ENCODE results near the gene TBXT.

Gene TBXT

DNA sequence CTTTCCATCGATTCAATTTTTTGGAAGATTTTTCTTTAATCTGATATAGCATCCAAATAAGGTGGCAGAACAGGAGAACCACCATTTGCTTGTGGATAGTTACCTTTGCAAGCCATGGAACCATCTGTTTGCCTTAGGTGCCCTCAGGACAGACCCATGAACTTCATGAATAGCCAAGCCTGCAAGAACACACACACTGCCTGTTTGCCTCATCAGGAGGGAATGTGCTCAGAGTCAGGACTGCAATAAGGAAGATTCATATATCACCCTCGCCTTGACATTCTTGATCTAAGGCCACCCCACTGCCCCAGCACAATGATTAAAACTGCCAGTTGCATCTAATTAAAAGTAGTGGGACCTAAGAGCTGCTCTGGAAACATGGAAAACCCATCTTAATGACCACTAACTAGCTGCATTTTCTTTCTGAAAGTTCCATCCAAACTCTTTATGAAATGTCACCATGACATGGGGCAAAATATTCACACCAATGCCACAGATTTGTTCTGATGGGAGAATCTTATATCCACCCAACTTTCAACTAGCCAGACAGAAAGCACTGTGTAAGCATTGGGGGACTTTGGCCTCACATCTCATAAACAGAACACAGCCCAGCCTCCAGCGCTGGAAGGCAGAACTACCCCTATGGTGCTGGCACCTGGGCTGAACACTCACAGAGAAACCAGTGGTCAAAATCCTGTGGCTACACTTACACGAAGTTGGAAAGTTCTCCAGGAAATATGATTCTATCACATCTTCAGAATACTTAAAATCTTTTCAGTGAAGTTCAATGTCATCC lies 48.3 kb downstream of the TBXT start:
- no peak for DNase-seq (ENCODE audit: low read depth in 2 of 2)

DNA sequence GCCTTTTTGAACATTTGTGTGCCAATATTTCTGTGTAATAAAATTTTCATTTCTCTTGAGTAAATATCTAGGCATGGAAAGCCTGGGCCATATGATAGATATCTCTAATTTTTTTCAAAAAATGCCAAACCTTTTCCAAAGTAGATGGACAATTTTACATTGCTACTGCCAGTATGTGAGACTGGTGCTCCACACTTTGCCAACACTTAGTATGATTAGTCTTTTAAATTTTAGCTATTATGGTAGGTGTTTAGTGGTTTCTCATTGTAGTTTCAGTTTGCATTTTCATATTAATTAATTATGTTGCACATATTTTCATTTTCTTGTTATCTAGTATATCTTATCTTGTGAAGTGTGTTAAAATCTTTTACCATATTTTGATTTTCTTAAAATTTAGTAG lies 52.0 kb downstream of the TBXT start:
- no peak for DNase-seq (ENCODE audit: low read depth in 2 of 2)

DNA sequence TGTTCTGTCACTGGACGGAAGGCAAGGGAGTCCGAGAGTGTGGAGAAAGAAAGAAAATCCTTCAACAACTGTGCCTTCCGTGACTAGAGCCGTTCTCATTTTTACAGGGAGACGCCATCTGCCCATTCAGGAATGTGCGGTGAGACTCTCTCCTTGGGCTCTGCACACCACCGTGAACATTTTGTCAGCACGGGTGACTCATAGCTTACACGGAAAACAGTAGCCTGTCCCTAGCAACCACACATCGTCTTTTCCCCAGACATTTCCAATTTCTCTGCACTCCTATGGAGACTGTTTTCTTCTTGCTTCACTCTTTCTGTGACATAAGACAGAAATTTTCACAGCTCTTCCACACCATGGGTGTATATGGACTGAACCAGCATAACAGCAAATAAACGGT lies 55.1 kb downstream of the TBXT start:
- no peak for DNase-seq (ENCODE audit: low read depth in 2 of 2)

DNA sequence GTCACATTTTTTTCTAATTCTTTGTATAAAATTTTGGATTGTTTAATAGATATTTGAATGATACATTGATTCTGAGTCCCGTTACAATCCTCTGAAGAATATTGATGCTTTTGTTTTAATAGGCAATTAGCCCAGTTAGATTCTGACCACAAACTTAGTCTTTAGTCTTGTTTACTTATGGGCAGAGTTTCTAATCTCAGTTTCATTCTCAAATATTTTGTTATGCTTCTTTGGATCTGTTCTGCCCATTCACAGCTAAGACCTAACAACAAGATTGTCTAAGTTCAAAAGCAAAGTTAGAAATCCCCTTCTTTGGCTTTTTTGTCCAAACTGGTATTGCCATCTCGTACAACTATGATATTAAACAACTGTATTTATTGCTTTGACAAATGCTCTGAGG lies 58.0 kb downstream of the TBXT start:
- no peak for DNase-seq (ENCODE audit: low read depth in 2 of 2)

Data from stimulated activated CD8-positive, alpha-beta memory T cell treated with anti-CD3 and anti-CD28 coated beads, Interleukin-7, amount 100 ng/mL, for 4 hours (primary cell).